ENCODE data around the gene NRG4.
A peak's percentile ranks its signal among the peaks of the same experiment; 100 is the strongest.

The NRG4 gene

DNA sequence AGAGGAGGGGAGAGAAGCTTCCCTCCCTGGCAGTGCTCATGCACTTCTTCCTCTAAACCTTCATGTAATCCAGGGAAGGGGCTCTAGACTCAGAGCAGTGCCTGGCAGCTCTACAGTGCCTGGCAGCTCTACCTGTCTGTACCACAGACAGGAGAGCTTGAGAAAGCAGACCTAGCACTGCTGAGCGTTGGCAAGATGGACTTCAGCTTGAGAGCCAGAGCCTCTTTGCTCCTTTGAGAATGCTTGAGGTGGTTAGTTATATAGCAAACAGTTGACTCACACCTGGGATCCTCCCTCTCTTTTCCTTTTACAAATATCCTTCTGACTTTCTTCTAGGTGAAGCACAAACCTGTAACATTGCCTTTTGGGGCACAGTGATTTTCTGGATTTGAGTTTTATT is 87.6 kb downstream of the NRG4 start:
- Histone ChIP-seq H2AFZ (ENCODE audit: low read depth) (no peak overlapping the region), H3K36me3 (ENCODE audit: insufficient read depth) (no peaks in the 10 kb centered on the region), H3K27ac (no peak overlapping the region), H3K4me1 (ENCODE audit: low read depth, poor library complexity, severe bottlenecking) (peaks cover 59% of the 10 kb centered on the region), H3K9ac (no peak overlapping the region), H3K4me3 (IDR thresholded peaks at IDR 0.05; ENCODE audit: insufficient read depth, low read depth, low read length) (no peak overlapping the region), H3K79me2 (ENCODE audit: insufficient read depth, low read depth) (no peaks in the 10 kb centered on the region), H3K27me3 (ENCODE audit: insufficient read depth, low read depth) (no peaks in the 10 kb centered on the region), H3K4me2 (no peak overlapping the region), H4K20me1 (ENCODE audit: insufficient read depth) (no peaks in the 10 kb centered on the region)
- TF ChIP-seq CTCF (conservative IDR thresholded peaks at IDR 0.05; ENCODE audit: low read depth, low read length): no peak

DNA sequence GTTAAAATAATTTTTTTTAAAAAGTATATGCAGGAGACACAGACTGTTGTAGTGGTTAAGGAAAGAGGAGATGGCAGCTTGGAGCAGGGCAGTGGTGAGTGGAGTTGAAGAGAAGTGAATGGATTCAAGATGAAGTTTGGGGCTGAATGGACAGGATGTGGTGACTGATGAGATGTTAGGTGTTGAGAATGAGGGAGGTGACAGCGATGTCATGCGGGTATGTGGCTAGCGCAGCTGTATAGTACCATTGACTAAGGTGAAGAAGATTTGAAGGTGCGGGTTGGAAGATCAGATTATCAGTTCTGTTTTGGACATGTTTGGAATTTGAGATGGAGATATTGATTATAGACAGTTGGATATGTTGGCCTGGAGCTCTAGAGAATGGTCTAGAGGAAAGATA is 88.5 kb downstream of the NRG4 start:
- H3K4me2 ChIP-seq: no peak overlapping the region
- H3K4me1 ChIP-seq (ENCODE audit: low read depth, poor library complexity, severe bottlenecking): peaks cover 59% of the 10 kb centered on the region
- H3K4me3 ChIP-seq (IDR thresholded peaks at IDR 0.05; ENCODE audit: insufficient read depth, low read depth, low read length): no peak overlapping the region
- H3K36me3 ChIP-seq (ENCODE audit: insufficient read depth): no peaks in the 10 kb centered on the region
- TF ChIP-seq CTCF (conservative IDR thresholded peaks at IDR 0.05; ENCODE audit: low read depth, low read length): no peak
- H3K27ac ChIP-seq: no peak overlapping the region
- no peaks in the 10 kb centered on the region for H3K27me3 ChIP-seq (ENCODE audit: insufficient read depth, low read depth)
- H4K20me1 ChIP-seq (ENCODE audit: insufficient read depth): no peaks in the 10 kb centered on the region
- H2AFZ ChIP-seq (ENCODE audit: low read depth): no peak overlapping the region
- no peak overlapping the region for H3K9ac ChIP-seq
- H3K79me2 ChIP-seq (ENCODE audit: insufficient read depth, low read depth): no peaks in the 10 kb centered on the region

- Histone ChIP-seq H3K9ac (no peak overlapping the region), H2AFZ (ENCODE audit: low read depth) (no peak overlapping the region), H4K20me1 (ENCODE audit: insufficient read depth) (no peaks in the 10 kb centered on the region), H3K4me2 (no peak overlapping the region), H3K79me2 (ENCODE audit: insufficient read depth, low read depth) (no peaks in the 10 kb centered on the region), H3K4me3 (IDR thresholded peaks at IDR 0.05; ENCODE audit: insufficient read depth, low read depth, low read length) (no peak overlapping the region), H3K4me1 (ENCODE audit: low read depth, poor library complexity, severe bottlenecking) (peaks cover 51% of the 10 kb centered on the region), H3K27me3 (ENCODE audit: insufficient read depth, low read depth) (no peaks in the 10 kb centered on the region), H3K36me3 (ENCODE audit: insufficient read depth) (no peaks in the 10 kb centered on the region), H3K27ac (no peak overlapping the region)
- TF ChIP-seq CTCF (conservative IDR thresholded peaks at IDR 0.05; ENCODE audit: low read depth, low read length): peak; percentile 38; the same call in 1 of the 2 replicates
Observed at GRCh38 chr15:75921732-75922703, 90.2 kb downstream of the NRG4 start.

DNA sequence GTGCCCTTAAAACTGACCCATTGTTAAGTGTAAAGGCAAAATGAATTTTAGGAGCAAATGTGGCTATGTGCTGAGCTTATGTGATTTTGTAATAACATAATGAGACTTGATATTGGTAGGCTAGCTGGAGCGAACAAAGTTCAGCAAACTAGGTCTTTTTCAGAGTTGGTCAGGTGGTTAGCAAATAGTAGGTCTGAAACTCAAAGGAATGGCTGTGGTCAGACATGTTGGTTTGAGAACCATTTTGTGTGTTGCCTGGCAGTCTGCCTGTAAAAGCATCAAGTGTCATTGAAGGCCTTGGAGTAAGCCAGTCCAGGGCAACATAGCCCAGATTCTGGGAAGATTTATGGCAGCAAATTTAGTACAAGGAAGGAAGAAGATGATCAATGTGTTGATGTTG is 92.1 kb downstream of the NRG4 start:
- Histone ChIP-seq H3K36me3 (ENCODE audit: insufficient read depth) (no peaks in the 10 kb centered on the region; the same call in 1 of the 2 replicates), H3K9ac (no peak overlapping the region; the same call in 1 of the 2 replicates), H2AFZ (ENCODE audit: low read depth) (0 out of 2 replicates have a peak overlapping the region, but pooled peaks have one; percentile 26), H3K79me2 (ENCODE audit: insufficient read depth, low read depth) (no peaks in the 10 kb centered on the region), H4K20me1 (ENCODE audit: insufficient read depth) (no peaks in the 10 kb centered on the region), H3K27ac (peak overlapping the region; percentile 52; the same call in 1 of the 2 replicates), H3K27me3 (ENCODE audit: insufficient read depth, low read depth) (no peaks in the 10 kb centered on the region), H3K4me1 (ENCODE audit: low read depth, poor library complexity, severe bottlenecking) (peaks cover 51% of the 10 kb centered on the region), H3K4me2 (peak overlapping the region; percentile 86), H3K4me3 (IDR thresholded peaks at IDR 0.05; ENCODE audit: insufficient read depth, low read depth, low read length) (no peak overlapping the region)
- no peak for TF ChIP-seq CTCF (conservative IDR thresholded peaks at IDR 0.05; ENCODE audit: low read depth, low read length)
